ENCODE data around the gene CBX4. TPM values are rescaled to one million over a fixed set of nuclear protein-coding genes. Genes with fewer than 3 reads are reported as not detected.

Gene CBX4
- total and polyA plus RNA-seq, 2 of the 13 experiments (the other 11 are each of a cell fraction or from before 2014, with no cell fraction given), result 25.8 to 50.8 TPM

GRCh38 chr17:79871131-79871530 is 31.9 kb upstream of the CBX4 start:
- H3K9me3 ChIP-seq (ENCODE audit: low read length), result no peaks in the 10 kb centered on the region
- ChIA-PET CTCF (ENCODE audit: low intra/inter-chr PET ratio, low total read pairs) (no interaction called here), POLR2A (interaction anchor here (0.6 kb wide), 1 partner anchor 32 kb away, joined by 3 read pairs; the partner anchor contains the start of gene CBX4)
- no TSS peak for BruUV-seq (replicated peaks)
- in situ Hi-C loops (cut with HindIII; ENCODE audit: extremely low pct_ligation_motif_present, low pct_unique_long_range_greater_than_20kb) (no loop called here), intact Hi-C loops (cut with micrococcal nuclease; ENCODE audit: unreplicated experiment) (no loop called here)
- FAIRE-seq (no peak), DNase-seq (ENCODE audit: low spot score) (no peak), ATAC-seq (no peak)
- H3K4me2 ChIP-seq (ENCODE audit: low read depth, low read length), result no peak overlapping the region
- no peaks in the 10 kb centered on the region for H4K20me1 ChIP-seq (ENCODE audit: insufficient read depth, low read length)
- H3K4me1 ChIP-seq (ENCODE audit: insufficient read depth, low read length), result no peaks in the 10 kb centered on the region
- TF ChIP-seq TFDP2 (CRISPR knock-in tag; IDR thresholded peaks at IDR 0.05) (no peak), ZNF10 (CRISPR knock-in tag; IDR thresholded peaks at IDR 0.05; ENCODE audit: borderline replicate concordance, low read depth) (no peak), ZNF547 (CRISPR knock-in tag; IDR thresholded peaks at IDR 0.05) (no peak), NFIB (CRISPR knock-in tag; IDR thresholded peaks at IDR 0.05; ENCODE audit: borderline replicate concordance) (no peak), ZNF44 (CRISPR knock-in tag; IDR thresholded peaks at IDR 0.05) (no peak), TRIM22 (IDR thresholded peaks at IDR 0.05) (no peak), HBP1 (CRISPR knock-in tag; IDR thresholded peaks at IDR 0.05; ENCODE audit: low read depth) (no peak), NCOR1 (IDR thresholded peaks at IDR 0.05; ENCODE audit: borderline replicate concordance, low read length) (no peak), RERE (CRISPR knock-in tag; IDR thresholded peaks at IDR 0.05; ENCODE audit: low read depth) (no peak), MAF1 (CRISPR knock-in tag; IDR thresholded peaks at IDR 0.05; ENCODE audit: borderline replicate concordance) (no peak), POLR2G (IDR thresholded peaks at IDR 0.05; ENCODE audit: low read depth, low read length) (no peak), FOXA3 (CRISPR knock-in tag; IDR thresholded peaks at IDR 0.05) (no peak)
- H2AFZ ChIP-seq (ENCODE audit: low read length), result no peak overlapping the region
- no peak overlapping the region for H3K9ac ChIP-seq (ENCODE audit: insufficient read depth, low read depth, low read length)
- H3K79me2 ChIP-seq (ENCODE audit: insufficient read depth, low read length), result no peaks in the 10 kb centered on the region
- H3K27me3 ChIP-seq (ENCODE audit: control insufficient read depth in 1 of 2, insufficient read depth in 2 of 2, low read length in 2 of 2), result peaks cover 13 to 53% of the 10 kb centered on the region in 2 experiments
- no peak overlapping the region for H3K27ac ChIP-seq (ENCODE audit: extremely low read length, insufficient read depth, low read length)
- H3K4me3 ChIP-seq (replicated peaks in 1 of 3; ENCODE audit: insufficient read depth in 1 of 3, low read depth in 2 of 3, low read length in 3 of 3), result no peak overlapping the region
- WGBS (ENCODE audit: low lambda C conversion rate), result 64% methylated on average over 12 of the region's 18 CpGs
- H3K36me3 ChIP-seq (replicated peaks in 1 of 2; ENCODE audit: control insufficient read depth in 1 of 2, insufficient read depth in 2 of 2, low read length in 2 of 2), result no peaks in the 10 kb centered on the region
